ENCODE measurements around the gene C11orf24. TPM values are rescaled to one million over a fixed set of nuclear protein-coding genes. Genes with fewer than 3 reads are reported as not detected.

The C11orf24 gene
- 10 to 100 TPM; 14.4 to 23.4 (median 16.8) TPM for polyA plus RNA-seq

- 0 to 1% (median 1%) methylated on average over 61 to 71 of the region's 71 CpGs for WGBS, 3 donors
- peak within 1 kb of the TSS; percentile 92 for H3K27ac ChIP-seq (ENCODE audit: low read depth, low read length)
Measured at GRCh38 chr11:68271781-68272608, at the start of gene C11orf24. C11orf24 (minus strand) TSS chr11:68271973; CDS start chr11:68263767, 8,206 bp downstream.

GRCh38 chr11:68317147-68317785 lies 45.5 kb upstream of the C11orf24 start:
- H3K27ac ChIP-seq (ENCODE audit: low read depth, low read length), result no peak overlapping the region
- WGBS, 3 donors, result 62 to 77% (median 71%) methylated on average over 14 to 15 of the region's 15 CpGs

- no peak overlapping the region for H3K27ac ChIP-seq (ENCODE audit: low read depth, low read length)
- WGBS, 3 donors, result 51 to 75% (median 60%) methylated on average over 19 of the region's 19 CpGs
Measured at GRCh38 chr11:68315171-68315920, 43.6 kb upstream of the C11orf24 start.

- WGBS, 3 donors, result 19 to 31% (median 29%) methylated on average over 27 of the region's 27 CpGs
- H3K27ac ChIP-seq (ENCODE audit: low read depth, low read length), result no peak overlapping the region
Measured at GRCh38 chr11:68314203-68315170, 42.7 kb upstream of the C11orf24 start.

GRCh38 chr11:68313574-68314202 lies 41.9 kb upstream of the C11orf24 start:
- no peak overlapping the region for H3K27ac ChIP-seq (ENCODE audit: low read depth, low read length)
- 7 to 20% (median 17%) methylated on average over 19 of the region's 19 CpGs for WGBS, 3 donors

- WGBS, 3 donors, result 0 to 1% (median 1%) methylated on average over 57 to 102 of the region's 102 CpGs
- no peak overlapping the region for H3K27ac ChIP-seq (ENCODE audit: low read depth, low read length)
Measured at GRCh38 chr11:68312780-68313573, 41.2 kb upstream of the C11orf24 start.

GRCh38 chr11:68312117-68312779 lies 40.5 kb upstream of the C11orf24 start, which contains the start of gene LRP5:
LRP5 (plus strand) TSS chr11:68312591; CDS start chr11:68312715, 124 bp downstream.
- no peak within 1 kb of the TSS for H3K27ac ChIP-seq (ENCODE audit: low read depth, low read length)
- 2 to 7% (median 5%) methylated on average over 39 to 73 of the region's 85 CpGs for WGBS, 3 donors

- H3K27ac ChIP-seq (ENCODE audit: low read depth, low read length), result no peak overlapping the region
- 70 to 82% (median 72%) methylated on average over 25 of the region's 25 CpGs for WGBS, 3 donors
Measured at GRCh38 chr11:68311160-68312116, 39.7 kb upstream of the C11orf24 start.

- H3K27ac ChIP-seq (ENCODE audit: low read depth, low read length), result no peak overlapping the region
- WGBS, 3 donors, result 74 to 100% (median 91%) methylated on average over 2 of the region's 2 CpGs
Measured at GRCh38 chr11:68309621-68310185, 37.9 kb upstream of the C11orf24 start.

GRCh38 chr11:68308068-68308467 lies 36.3 kb upstream of the C11orf24 start:
- H3K27ac ChIP-seq (ENCODE audit: low read depth, low read length), result no peak overlapping the region
- 72 to 86% (median 75%) methylated on average over 11 of the region's 11 CpGs for WGBS, 3 donors

- H3K27ac ChIP-seq (ENCODE audit: low read depth, low read length), result no peak overlapping the region
- WGBS, 3 donors, result 87 to 93% (median 87%) methylated on average over 3 of the region's 3 CpGs
Measured at GRCh38 chr11:68306636-68307035, 34.9 kb upstream of the C11orf24 start.

GRCh38 chr11:68303982-68304780 lies 32.4 kb upstream of the C11orf24 start:
- no peak overlapping the region for H3K27ac ChIP-seq (ENCODE audit: low read depth, low read length)
- 93 to 95% (median 94%) methylated on average over 7 of the region's 7 CpGs for WGBS, 3 donors

- WGBS, 3 donors, result 60 to 81% (median 66%) methylated on average over 2 of the region's 2 CpGs
- H3K27ac ChIP-seq (ENCODE audit: low read depth, low read length), result no peak overlapping the region
Measured at GRCh38 chr11:68303083-68303482, 31.3 kb upstream of the C11orf24 start.

GRCh38 chr11:68302670-68303069 lies 30.9 kb upstream of the C11orf24 start:
- WGBS, 3 donors, result 53 to 77% (median 66%) methylated on average over 7 of the region's 7 CpGs
- H3K27ac ChIP-seq (ENCODE audit: low read depth, low read length), result no peak overlapping the region
